SH-SY5Y (cell line): ENCODE measurements around the gene KCTD11.

Source experiments
- GATA2 ChIP-seq: IDR thresholded peaks from 2 replicates; pipeline ENCODE4 v1.6.1; 2011; ENCODE audit warnings: mild to moderate bottlenecking, low read depth, low read length
- GATA3 ChIP-seq: IDR thresholded peaks from 2 replicates; pipeline ENCODE4 v1.6.1; 2011; ENCODE audit warnings: low read depth, mild to moderate bottlenecking, low read length, moderate library complexity

GRCh38 chr17:7354262-7354843 is 2.4 kb downstream of the KCTD11 start:
- TF ChIP-seq GATA3 (no peak), GATA2 (no peak)
